ENCODE data around the gene PCNX1.

GRCh38 chr14:70893858-70894291 is 13.4 kb upstream of the PCNX1 start:
- TF ChIP-seq CTCF (IDR thresholded peaks at IDR 0.05; ENCODE audit: insufficient read depth, low read length), result no peak
- TF ChIP-seq GABPA (IDR thresholded peaks at IDR 0.05; ENCODE audit: low read depth), result no peak
